OCI-M2 (cell line): ENCODE measurements around the gene CACNA2D4.

Experiments used
- DNase-seq: peaks from one replicate; lab custom pipeline; 2025; ENCODE audit not compliant: unreplicated experiment; lab: John Stamatoyannopoulos, UW

CACNA2D4 gene

DNA sequence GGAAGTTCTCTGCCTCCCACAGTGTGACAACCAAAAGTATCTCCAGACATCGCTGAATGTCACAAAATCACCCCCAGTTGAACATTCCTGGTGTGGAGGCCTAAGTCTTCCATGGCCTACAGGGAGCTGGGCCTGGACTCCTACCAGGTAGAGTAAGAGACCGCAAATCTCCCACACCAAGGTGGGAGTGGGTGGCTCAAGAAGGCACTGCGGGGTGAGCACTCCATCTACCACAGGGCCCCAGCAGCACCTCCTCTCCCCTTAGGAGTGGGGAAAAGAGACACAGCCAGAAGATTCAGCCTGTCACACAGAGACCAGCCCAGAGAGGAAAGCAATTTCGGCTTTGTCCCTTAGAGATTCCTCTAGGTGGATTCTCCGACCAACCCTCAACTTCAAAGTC is 72.6 kb downstream of the CACNA2D4 start:
- DNase-seq = no peak

DNA sequence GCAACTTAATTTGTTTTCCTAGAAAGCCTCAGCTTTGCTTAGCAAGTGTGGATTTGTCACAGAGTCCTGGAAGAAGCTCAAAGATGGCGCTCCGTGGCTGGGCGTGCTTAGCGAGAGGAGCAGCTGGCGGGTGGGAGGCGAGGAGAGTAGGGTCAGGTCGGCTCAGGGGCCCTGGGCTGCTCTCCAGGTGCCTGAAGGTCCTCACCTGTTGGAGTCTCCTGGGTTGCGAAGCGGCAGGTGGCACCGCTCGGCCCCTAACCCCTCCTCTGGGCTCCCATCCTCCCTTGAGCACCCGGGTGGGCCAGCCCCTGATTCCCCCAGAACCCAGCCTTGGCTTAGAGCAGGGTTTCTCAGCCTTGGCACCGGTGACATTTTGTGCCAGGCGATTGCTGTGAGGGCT is 73.0 kb downstream of the CACNA2D4 start:
- no peak for DNase-seq

DNA sequence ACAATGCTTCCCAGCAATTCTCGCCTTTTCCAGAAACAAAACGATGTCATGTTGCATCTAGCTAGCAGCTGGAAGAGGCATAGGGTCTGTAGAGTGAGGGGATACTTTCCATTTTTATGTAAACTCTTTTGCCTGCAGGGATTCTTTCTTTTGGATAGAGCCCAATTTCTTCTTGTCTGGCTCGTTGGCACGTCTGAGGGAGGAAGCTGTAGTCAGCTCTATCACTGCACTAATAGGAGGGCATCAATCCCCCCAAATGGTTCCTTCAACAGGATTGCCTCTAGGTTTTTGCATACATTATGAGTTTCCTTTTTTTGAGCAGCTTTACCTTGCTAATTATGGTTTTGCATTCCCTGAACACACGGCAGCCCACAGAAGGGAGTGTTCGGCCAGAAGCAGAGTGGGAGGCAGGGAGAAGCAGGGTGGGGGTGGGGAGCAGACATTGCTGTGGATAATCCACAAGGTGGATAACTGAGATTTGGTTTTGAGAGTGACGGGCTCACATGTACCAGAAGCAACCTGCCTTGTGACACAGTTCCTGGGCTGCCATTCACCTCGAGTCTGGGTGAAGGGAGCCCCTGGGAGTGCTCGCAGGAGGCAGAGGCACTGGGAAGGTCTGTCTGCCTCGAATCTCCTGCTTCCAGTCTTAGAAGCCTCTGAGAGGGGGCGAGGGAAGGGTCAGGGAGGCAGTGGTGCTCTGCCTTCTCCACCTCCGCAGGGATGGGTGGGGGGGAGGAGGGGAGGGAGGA is 73.6 kb downstream of the CACNA2D4 start:
- DNase-seq = no peak

DNA sequence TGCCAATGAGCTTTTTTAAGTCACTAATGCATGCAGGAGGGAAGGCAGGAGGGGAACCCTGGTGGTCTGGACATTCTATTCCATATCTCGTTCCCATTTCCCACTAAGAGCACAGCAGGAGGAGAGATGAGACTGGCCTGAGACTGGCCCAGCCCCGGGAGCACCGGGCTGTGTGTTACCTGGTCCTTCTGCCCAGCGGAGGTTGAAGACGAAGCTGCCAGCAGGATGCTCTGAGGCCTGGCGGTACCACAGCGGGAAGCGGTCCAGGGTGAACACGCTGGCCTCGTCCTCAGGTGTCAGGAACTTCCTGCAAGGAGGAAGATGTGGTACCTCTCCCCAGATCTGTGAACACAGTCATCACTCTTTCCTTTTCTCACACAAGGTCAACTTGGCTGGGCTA is 74.2 kb downstream of the CACNA2D4 start:
- no peak for DNase-seq

DNA sequence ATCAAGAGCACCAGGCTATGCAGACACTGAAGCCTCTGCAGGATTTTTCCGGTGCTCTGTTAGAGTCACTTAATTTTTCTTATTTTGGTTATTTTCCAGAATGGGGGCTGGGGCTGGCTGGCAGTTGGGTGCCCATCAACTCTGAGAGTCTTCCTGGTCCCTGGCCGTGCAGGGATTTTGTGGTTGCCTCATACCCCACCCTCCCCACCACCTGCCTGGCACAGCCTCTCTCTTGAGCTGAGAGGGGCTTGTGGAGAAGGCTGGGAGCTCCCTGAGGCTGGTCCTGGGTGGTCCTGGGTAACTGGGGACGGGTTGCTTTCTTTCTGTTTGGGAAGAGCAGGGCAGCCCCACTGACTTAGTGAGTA is 74.8 kb downstream of the CACNA2D4 start:
- DNase-seq = no peak

DNA sequence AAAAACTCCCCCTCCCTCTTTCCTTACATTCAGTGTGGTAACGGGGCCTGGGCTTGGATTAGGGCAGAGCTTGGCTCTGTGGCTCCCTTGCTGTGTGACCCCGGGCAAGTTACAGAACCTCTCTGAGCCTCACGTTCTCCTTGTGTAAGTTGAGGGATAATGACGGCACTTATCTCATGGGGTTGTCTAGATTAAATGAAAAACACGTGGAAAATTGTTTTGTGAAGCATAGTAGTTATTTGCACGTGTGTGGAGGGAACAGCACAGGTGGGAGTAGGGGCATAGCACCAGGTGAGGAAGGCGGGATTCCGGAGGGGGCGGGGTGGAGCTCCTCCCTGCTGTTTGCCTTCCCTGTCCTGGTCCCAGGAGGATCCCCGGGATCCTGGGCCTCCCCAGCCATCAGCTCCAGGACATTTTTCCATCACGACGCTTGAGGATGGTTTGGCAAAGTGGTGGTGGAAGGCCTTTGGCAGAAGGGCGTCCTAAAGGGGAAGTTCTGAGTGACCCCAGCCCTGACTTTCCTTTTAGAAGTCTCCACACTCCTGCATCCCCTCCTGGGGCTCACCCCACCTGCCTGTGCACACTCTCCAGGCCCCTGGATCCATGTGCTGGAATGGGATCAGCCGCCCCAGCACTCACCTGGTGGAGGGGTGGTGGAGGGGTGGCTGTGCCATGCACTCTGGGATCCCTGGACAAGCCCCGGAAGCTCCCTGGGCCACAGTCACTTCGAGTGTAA is 75.4 kb downstream of the CACNA2D4 start:
- no peak for DNase-seq

DNA sequence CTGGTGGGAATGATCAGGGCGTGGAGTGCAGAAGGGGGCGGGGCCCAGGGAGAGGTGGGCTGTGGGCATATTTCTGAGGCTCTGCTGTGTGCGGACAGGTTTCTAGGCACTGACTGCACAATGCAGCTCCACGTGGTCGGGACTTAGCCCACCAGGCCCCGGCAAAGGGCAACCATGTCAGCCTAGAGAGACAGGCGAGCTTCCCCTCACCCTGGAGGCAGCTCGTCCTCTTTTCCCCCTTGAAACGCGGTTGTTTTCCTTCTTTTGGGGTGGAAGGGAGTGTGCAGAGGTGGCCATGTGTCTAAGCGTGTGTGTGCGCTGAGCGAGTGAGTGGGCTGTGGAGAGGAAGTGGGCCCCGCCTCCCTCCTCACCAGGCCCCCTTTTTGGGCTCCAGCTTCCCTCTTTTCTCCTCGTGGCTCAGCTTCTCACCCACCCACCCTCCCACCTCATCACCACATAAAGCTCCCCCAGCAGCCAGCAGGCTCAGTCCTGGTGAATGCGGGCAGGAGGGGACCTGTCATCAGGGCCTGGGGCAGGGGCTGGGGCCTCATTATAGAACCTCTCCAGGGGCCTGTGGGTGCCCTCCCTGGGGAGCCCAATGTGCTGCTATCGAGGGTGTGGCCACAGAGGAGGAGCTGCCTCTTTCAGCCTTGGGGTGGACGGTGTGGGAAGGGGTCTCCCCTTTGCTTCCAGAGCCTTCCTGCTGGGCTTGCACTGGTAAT is 76.1 kb downstream of the CACNA2D4 start:
- DNase-seq = no peak

DNA sequence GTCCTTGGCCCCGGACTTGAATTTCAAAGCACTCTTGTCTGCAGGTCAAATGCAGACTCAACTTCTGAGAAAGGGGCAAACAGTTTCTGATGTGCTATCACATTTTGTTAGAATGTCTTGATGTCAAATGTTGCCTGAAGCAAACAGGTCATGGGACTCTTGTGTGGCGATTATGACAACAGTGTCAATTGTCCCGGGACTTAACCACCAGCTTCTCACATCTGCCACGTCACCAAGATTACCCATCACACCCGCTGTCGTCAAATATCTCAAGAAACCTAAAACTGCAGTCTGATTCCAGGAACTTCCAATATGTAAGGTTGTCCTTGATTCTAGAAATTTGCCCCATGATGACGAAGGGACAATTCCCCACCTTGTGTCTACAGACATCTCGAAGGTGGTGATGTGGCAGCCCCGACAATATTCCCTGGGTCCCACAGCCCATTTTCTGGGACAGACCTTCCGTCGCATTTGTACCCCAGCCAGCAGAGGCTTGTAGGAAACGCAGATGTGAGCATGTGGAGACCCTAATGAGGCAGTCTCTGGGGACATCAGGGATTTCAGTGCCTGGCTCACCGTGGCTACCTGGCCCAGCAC is 76.8 kb downstream of the CACNA2D4 start:
- no peak for DNase-seq

DNA sequence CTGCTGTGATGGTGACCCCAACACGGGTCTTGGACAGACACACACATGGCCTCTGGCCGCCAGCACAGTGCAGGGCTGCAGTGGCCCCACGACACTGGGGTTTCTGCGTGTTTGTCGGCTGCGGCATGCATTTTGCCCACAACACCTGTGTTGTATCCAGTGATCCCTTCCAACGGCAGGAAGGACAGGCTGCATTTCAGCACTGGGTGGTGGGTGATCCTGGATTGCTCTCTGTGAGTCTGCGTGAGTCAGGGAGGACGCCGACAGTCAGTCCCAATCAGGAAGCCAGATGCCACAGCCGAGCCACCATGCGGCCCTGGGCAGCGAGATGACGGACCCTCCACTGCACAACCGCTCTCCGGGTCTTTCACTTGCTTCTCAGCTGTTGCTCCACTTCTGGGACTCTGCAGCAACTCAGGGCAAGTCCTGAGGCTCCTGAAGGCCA is 77.4 kb downstream of the CACNA2D4 start:
- no peak for DNase-seq

DNA sequence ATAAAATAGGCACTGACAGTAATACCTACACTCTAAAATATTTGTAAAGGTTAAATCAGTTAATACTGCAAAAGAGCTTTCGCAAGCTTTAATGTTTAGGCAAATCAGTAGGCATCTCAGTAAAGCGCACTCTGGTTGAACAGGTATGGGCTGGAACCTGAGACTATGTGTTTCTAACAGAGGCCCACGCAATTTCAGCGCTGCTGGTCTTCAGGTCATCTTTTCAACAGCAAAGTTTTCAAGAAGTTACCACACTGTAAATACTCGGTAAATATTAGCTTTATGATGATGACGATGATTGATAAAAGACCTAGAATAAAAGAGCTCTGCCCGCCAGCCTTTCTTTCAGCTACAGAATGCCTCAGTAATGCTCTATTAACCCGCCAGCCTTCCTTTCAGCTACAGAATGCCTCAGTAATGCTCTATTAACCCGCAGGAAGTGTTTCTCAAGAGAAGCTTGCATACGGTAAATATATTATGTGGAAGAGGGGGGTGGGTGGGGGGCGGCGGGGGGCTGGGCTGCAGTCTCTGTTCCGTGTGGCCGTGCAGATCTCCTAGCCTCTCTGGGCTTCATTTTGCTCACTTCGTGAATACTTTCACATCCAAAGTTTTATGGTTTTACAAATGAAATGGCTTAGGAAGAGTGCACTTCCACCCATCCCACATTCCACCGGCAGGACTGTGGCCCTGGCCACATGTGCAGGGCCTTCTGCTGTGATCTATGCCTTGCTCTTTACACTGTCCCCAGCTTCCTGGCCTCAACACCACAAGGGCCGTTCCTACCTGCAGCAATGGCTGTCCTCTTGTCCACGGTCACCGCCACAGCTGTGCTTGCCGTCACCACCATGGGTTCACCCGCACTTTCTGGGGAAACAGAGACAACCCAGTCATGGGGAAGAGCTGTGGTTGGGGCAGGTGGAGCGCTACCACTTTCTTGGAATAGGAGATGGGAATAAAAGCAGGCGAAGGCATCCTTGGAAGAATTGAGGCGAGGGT is 78.2 kb downstream of the CACNA2D4 start:
- DNase-seq = no peak

DNA sequence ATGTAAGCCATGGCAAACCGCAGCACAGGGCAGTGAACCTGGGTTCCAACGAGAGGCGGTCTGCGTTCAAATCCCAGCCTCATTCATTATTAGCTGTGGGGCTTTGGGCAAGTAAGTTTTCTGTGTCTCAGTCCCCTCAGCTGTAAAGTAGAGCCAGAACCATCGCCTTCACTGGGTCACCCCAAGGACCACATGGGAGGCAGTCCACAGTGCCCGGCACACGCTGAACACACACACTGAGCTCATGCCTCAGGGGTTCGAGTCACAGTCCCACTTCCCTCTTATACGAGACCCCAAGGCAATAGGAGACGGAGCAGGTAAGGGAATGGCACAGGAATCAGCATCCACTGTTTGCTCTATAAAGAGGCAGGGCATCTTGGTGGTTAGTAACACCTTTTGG is 79.0 kb downstream of the CACNA2D4 start:
- DNase-seq = no peak

DNA sequence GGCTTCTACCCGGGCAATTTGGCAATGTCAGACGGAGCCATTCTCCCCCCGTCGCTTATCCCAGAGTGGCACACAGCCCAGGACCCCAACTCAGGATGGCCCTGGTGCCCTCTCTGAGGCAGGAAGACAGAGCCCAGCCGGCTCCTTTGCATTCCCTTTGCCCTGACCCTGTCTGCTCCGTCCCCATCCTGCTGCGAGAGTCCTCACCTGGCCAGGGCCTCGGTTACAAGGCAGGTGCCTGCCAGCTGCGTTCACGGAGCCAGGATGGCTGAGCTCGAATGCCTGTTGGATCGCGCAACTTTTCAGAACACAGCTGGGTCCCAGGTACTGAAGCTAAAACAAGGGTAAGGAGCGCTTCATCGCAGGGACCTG is 79.5 kb downstream of the CACNA2D4 start:
- no peak for DNase-seq

DNA sequence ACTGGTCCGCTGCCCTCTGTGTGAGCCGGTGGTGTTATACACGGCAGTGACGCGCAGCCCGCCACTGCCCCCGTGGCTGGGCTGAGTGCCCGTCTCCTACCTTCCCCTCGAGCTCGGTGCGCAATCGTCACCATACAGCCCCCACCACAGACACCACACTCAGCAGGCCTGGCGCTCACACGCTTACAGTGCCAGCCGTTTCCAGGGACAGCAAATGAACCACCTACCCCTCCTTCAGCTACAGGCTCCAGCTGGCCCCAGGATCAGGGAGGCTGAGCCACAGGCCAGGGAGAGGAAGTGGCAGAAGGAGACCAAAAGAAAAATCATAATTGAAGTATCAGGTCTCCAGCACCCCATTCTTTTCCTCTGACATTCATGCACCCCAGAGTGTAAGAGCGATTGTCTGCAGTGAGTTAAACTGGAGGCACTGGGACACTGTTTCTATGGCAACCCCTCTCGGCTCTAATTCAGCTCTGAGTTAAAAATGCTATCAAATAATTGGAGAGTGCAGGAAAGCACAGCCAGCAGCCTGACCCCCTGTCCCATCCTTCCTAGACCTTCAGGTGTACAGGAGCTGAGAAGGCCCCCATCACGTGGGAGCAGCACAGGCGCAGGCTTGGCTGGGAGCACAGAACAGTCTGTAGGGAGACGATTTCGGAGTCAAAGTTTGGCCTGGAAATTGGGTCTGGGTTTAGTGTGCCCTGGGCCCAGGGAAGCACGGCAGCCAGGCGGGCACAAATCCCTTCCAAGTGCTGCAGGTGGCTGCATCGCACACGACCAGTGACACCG is 80.1 kb downstream of the CACNA2D4 start:
- no peak for DNase-seq

DNA sequence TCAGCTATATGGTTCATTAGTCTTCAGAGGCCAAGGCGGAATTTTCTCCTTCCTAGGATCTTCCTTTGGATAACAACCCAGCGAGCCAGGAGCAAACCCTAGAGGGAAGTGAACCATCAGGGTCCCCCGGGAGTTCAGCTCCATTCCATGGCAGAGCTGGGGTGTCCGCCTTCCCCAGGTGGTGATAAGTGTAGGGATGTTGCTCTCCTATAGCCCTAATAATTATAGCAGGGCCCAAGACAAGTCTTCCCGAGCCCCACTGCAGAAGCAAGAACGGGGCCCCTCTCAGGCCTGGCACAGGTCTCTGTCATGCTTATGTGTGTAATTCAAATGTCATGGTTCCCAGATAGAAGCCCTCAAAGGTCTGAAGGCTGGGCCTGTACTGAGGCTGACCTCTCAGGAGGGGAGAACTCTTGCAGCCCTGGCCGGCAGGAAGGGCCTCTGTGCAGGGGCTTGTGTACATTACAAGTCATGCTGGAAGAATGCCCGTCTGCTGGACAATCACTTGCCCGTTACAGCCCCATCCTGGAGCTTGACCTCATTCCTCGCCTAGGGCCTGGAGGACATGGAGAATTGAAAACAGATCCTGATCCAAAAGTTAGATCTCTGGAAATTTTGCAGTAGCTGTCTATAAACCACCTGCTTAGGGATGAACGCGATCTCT is 80.8 kb downstream of the CACNA2D4 start:
- DNase-seq = no peak

DNA sequence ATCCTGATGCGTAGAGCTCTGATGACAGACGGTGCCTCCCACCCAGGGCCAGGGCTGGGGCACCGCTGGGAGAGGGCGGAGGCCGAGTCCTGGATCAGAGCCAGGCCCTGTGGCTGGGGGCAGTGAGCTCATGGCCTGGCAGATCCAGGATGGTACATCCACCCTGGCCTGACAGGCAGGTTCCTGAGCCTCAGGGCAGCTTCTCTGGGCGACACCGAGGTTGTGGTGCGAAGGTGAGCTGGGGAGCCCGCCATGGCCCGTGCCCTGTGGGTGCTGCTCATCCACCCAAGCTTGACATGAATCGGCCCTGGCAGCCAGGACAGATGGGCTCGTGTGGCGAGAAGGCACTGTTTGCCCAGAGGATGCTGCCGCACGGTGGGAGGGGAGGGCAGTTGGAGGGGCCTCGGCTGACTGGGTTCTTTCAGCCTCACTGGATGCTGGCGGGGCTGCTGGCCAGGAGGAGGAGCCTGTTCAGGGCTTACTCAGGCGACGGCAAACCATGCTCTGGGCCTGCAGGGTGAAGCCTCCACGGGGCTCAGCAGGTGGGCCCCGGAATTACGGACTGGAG is 81.5 kb downstream of the CACNA2D4 start:
- DNase-seq = no peak

DNA sequence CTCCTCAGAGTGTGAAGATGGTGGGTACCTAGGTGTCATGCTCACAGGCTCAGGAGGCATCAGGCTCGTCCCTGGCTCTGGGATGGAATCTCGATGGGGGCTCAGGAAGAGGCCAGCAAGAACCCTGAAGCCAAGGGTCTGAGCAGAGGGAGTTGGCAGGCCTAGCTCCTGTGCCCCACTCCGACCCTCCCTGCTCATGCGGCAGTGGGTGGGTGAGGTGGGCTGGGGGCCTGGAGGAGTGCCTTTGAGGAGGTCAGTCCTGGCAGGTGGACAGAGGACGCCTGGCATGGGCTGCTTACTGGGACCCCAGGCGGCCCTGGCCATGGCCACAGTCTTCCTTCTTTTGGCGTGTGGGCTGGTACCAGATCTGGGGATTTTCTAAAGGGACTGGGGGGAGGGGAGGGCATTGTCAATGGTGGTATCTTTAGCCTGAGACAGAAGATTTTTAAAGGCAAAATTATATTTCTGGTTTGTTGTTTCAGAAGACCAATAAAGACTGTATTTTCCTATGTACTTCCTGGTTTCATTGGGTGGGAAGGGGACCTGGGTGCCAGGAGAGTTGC is 82.1 kb downstream of the CACNA2D4 start:
- DNase-seq = no peak

DNA sequence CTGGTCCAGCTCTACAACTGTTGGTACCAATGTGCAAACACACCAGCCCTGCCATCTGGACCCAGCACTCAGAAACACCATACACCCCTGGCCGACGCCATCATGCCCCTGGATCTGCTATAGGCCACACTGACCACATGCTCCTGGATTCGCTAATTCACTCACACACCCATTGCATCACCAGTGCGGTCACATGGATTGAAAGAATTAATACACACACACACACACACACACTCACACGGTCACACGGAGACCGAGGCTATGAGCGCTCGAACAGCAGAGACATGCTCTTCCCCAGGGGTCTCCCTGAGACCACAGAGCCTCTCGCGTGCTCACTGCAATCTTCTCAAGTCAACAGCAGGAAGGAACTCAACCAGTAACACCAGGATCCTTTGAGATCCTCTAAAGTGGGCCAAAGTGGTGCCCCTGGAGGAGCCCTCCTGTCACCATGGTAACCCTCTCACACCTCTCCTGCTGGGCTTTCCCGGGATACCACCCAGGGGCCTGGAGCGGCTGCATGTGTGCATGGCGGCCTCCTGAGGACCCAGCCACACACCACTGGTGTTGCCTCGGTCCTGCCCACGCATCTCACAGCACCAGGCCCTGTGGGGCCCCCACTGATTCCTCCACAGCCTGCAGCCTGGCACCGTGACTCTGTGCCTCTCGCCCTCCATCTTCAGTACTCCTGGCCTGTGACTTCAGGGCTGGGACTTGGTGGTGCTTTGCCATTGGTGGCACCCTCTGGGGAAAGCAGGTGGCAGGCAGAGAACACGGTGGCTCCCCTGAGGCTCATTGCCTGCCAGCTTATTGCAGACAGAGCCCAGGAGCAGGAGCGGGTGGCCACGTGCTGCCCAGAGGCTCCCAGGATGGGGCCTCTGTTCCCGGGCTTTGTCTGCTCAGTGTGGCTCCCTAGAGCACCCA is 83.0 kb downstream of the CACNA2D4 start:
- no peak for DNase-seq
